GM20000 (cell line): ENCODE results near the gene RAB20.

Experiments used
- DNase-seq: peaks from one replicate; pipeline ENCODE4 v3.0.0; 2012; ENCODE audit warnings: low spot score
- CTCF ChIP-seq: IDR thresholded peaks from 2 replicates; pipeline ENCODE4 v1.5.1; 2012; ENCODE audit warnings: mild to moderate bottlenecking, control low read depth; ENCODE audit errors: extremely low read depth, missing control alignments

RAB20 gene

GRCh38 chr13:110564472-110564985 lies 3.0 kb upstream of the RAB20 start:
- no peak for DNase-seq
- no peak for TF ChIP-seq CTCF

GRCh38 chr13:110563463-110563774 lies 1.9 kb upstream of the RAB20 start:
- no peak for TF ChIP-seq CTCF
- no peak for DNase-seq

- DNase-seq, result no peak
- TF ChIP-seq CTCF, result no peak
Observed at GRCh38 chr13:110562696-110563462, 1.4 kb upstream of the RAB20 start.

- no peak for DNase-seq
Observed at GRCh38 chr13:110562036-110562597, 595 bp upstream of the RAB20 start.

GRCh38 chr13:110560601-110561343 lies 750 bp downstream of the RAB20 start:
- TF ChIP-seq CTCF, result no peak

More at GRCh38 chr13:110562036-110562597, 595 bp upstream of the RAB20 start:
- no peak for TF ChIP-seq CTCF

GRCh38 chr13:110559986-110560385 lies 1.5 kb downstream of the RAB20 start:
- no peak for DNase-seq
- TF ChIP-seq CTCF, result no peak

More at GRCh38 chr13:110560601-110561343, 750 bp downstream of the RAB20 start:
- peak; percentile 64 for DNase-seq

- no peak for TF ChIP-seq CTCF
Observed at GRCh38 chr13:110559429-110559943, 2.0 kb downstream of the RAB20 start.

More at GRCh38 chr13:110559429-110559943, 2.0 kb downstream of the RAB20 start:
- DNase-seq, result no peak
